Astrocyte (in vitro differentiated cells and primary cell): ENCODE results near the gene ACER1.

Experiments used
- EZH2 ChIP-seq: IDR thresholded peaks from 2 replicates; pipeline ENCODE4 v1.6.1; 2012; ENCODE audit warnings: mild to moderate bottlenecking, low read length, inconsistent platforms; ENCODE audit not compliant: insufficient read depth
- TF ChIP-seq, protein P1 (sequence below): IDR thresholded peaks from 2 replicates; pipeline ENCODE4 v1.5.1; 2011; ENCODE audit warnings: low read depth, mild to moderate bottlenecking, inconsistent platforms, low read length, moderate library complexity; ENCODE audit not compliant: insufficient read depth

DNA sequence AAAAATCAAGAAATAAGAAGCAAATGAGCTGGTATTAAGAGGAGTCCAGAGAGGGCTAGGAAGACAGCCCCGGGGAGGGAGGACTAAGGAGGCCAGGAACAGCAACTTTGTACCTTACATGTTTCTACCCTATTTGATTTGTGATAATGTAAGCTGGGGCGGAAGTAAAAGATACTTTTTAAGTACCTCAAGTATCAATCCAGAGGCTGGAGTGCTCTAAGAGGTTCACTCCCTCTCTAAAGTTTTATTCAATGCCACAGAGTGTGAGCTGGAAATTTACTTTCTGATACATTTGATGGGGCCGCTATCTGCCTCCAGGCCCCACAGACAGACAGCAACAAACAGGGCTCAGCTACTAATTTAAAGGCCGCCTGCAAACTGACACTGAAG, 65.0 kb downstream of the ACER1 start:
- TF ChIP-seq, protein P1, sequence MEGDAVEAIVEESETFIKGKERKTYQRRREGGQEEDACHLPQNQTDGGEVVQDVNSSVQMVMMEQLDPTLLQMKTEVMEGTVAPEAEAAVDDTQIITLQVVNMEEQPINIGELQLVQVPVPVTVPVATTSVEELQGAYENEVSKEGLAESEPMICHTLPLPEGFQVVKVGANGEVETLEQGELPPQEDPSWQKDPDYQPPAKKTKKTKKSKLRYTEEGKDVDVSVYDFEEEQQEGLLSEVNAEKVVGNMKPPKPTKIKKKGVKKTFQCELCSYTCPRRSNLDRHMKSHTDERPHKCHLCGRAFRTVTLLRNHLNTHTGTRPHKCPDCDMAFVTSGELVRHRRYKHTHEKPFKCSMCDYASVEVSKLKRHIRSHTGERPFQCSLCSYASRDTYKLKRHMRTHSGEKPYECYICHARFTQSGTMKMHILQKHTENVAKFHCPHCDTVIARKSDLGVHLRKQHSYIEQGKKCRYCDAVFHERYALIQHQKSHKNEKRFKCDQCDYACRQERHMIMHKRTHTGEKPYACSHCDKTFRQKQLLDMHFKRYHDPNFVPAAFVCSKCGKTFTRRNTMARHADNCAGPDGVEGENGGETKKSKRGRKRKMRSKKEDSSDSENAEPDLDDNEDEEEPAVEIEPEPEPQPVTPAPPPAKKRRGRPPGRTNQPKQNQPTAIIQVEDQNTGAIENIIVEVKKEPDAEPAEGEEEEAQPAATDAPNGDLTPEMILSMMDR: no peak
- TF ChIP-seq EZH2: no peak
